Lung (tissue), 12 donors: ENCODE data around the gene HPCA. TPM values are rescaled to one million over a fixed set of nuclear protein-coding genes. Genes with fewer than 3 reads are reported as not detected.
A peak's percentile ranks its signal among the peaks of the same experiment; 100 is the strongest.

Source experiments
- ATAC-seq: fragments of 200-7000 bp; cut with Tn5 transposase; one replicate; pipeline ENCODE4 v1.9.1; 2020; ENCODE audit warnings: moderate number of reproducible peaks; ENCODE audit not compliant: insufficient read depth, low FRiP score
- DNase-seq, 3 donors: peaks; one replicate each; pipeline ENCODE4 v3.0.0-alpha.2; 2013 to 2017
- H3K27ac ChIP-seq, 2 donors: one replicate each; pipeline ENCODE4 v1.5.1; 2013; ENCODE audit warnings: mild to moderate bottlenecking in 2 of 2, moderate library complexity in 2 of 2, control low read depth in 1 of 2, inconsistent platforms in 1 of 2, low read depth in 1 of 2, low read length in 1 of 2
- H3K27me3 ChIP-seq, 3 donors: one replicate each; pipeline ENCODE4 v1.5.1; 2013; ENCODE audit warnings: low read length in 2 of 3; ENCODE audit not compliant: control insufficient read depth in 3 of 3, insufficient read depth in 3 of 3
- H3K36me3 ChIP-seq, 4 donors: one replicate each; pipeline ENCODE4 v1.5.1; 2013; ENCODE audit warnings: low read length in 4 of 4, mild to moderate bottlenecking in 1 of 4, moderate library complexity in 1 of 4; ENCODE audit not compliant: control insufficient read depth in 4 of 4, insufficient read depth in 4 of 4
- H3K4me1 ChIP-seq, 5 donors: one replicate each; pipeline ENCODE4 v1.5.1; 2013; ENCODE audit warnings: low read length in 5 of 5, mild to moderate bottlenecking in 2 of 5, moderate library complexity in 1 of 5; ENCODE audit not compliant: control insufficient read depth in 5 of 5, insufficient read depth in 5 of 5
- H3K4me3 ChIP-seq: one replicate; pipeline ENCODE4 v1.5.1; 2013; ENCODE audit warnings: mild to moderate bottlenecking, control low read depth, moderate library complexity
- H3K9ac ChIP-seq, 2 donors: one replicate each; pipeline ENCODE4 v1.5.1; 2013; ENCODE audit warnings: low read length in 2 of 2, control low read depth in 1 of 2; ENCODE audit not compliant: insufficient read depth in 1 of 2
- H3K9me3 ChIP-seq, 4 donors: one replicate each; pipeline ENCODE4 v1.5.1; 2013; ENCODE audit warnings: low read length in 3 of 4, mild to moderate bottlenecking in 1 of 4, moderate library complexity in 1 of 4; ENCODE audit not compliant: control insufficient read depth in 4 of 4, insufficient read depth in 3 of 4
- CTCF ChIP-seq: IDR thresholded peaks from 2 replicates; pipeline ENCODE4 v1.5.1; 2012; ENCODE audit warnings: mild to moderate bottlenecking; ENCODE audit errors: control extremely low read depth, extremely low read depth
- WGBS, 2 donors: extraction: QIAGEN DNeasy Blood & Tissue Kit; methylation state at CpG; one replicate each; pipeline ENCODE4 v1.1.7; 2013; 5-methylcytosine and 5-hydroxymethylcytosine counted together
- polyA plus RNA-seq, 2 donors: library from polyadenylated mRNA; stranded (reverse); fragments of 200-250 nt; gene quantifications; one replicate each; pipeline ENCODE4 v1.2.1, GENCODE V29; 2013
- total RNA-seq, 2 donors: library from RNA; depleted of rRNA in 1 of 2; stranded (reverse); fragments of >200 nt in 1 of 2; gene quantifications; one replicate each; pipeline ENCODE4 v1.2.1, GENCODE V29; 2014 to 2021
- donor health status: control.
- donor health status: control.
- donor health status: Bipolar disorder and iron deficiency.
- donor health status: healthy.
- donor health status: DM: yes; HTN: yes; CAD: no.

HPCA gene
- total and polyA plus RNA-seq, 4 donors: 0.19 to 1.3 (median 0.40) TPM; not detected in 1

GRCh38 chr1:32900371-32900955, 14.2 kb downstream of the HPCA start:
- H3K9ac ChIP-seq: no peak overlapping the region
- no peak for DNase-seq
- ATAC-seq: no peak
- no peak for TF ChIP-seq CTCF
- H3K27me3 ChIP-seq: peaks cover 0 to 11% (median 6%) of the 10 kb centered on the region in 3 donors
- 28 to 29% methylated on average over 20 to 22 of the region's 22 CpGs for WGBS, 2 donors
- no peaks in the 10 kb centered on the region for H3K9me3 ChIP-seq
- H3K27ac ChIP-seq: no peak overlapping the region
- H3K4me3 ChIP-seq: peak overlapping the region; percentile 59
- no peaks in the 10 kb centered on the region for H3K36me3 ChIP-seq
- peaks cover 0 to 11% (median 0%) of the 10 kb centered on the region in 5 donors for H3K4me1 ChIP-seq

- no peaks in the 10 kb centered on the region for H3K36me3 ChIP-seq
- H3K27me3 ChIP-seq: peaks cover 0 to 11% (median 6%) of the 10 kb centered on the region in 3 donors
- peaks cover 0 to 11% (median 0%) of the 10 kb centered on the region in 5 donors for H3K4me1 ChIP-seq
- H3K27ac ChIP-seq: no peak within 1 kb of the TSS
- DNase-seq (peak; percentile 32 to 69 (median 49)), ATAC-seq (peak; percentile 85)
- no peaks in the 10 kb centered on the region for H3K9me3 ChIP-seq
- no peak within 1 kb of the TSS for H3K9ac ChIP-seq
- WGBS, 2 donors: 1% methylated on average over 75 to 92 of the region's 92 CpGs
- peak within 1 kb of the TSS; percentile 59 for H3K4me3 ChIP-seq
- no peak for TF ChIP-seq CTCF
These were observed 14.9 kb downstream of the HPCA start, which contains the start of gene TMEM54 for GRCh38 chr1:32900956-32901822. TSS of gene TMEM54 (minus strand) at chr1:32901389. CDS start at chr1:32901238, 151 bp downstream.

GRCh38 chr1:32901823-32902534, 15.7 kb downstream of the HPCA start:
- ATAC-seq (no peak), DNase-seq (no peak)
- Histone ChIP-seq H3K27me3 (peaks cover 0 to 11% (median 6%) of the 10 kb centered on the region in 3 donors), H3K4me1 (peaks cover 0 to 11% (median 0%) of the 10 kb centered on the region in 5 donors), H3K4me3 (peak overlapping the region; percentile 52), H3K9ac (no peak overlapping the region), H3K27ac (no peak overlapping the region), H3K36me3 (no peaks in the 10 kb centered on the region), H3K9me3 (no peaks in the 10 kb centered on the region)
- TF ChIP-seq CTCF: no peak
- 47 to 54% methylated on average over 24 of the region's 24 CpGs for WGBS, 2 donors
